ENCODE data around the gene TCF7. TPM values are rescaled to one million over a fixed set of nuclear protein-coding genes. Genes with fewer than 3 reads are reported as not detected.

TCF7 gene
- total and polyA plus RNA-seq, 2 of the 13 experiments (the other 11 are each of a cell fraction or from before 2014, with no cell fraction given), result 6.3 to 6.8 TPM

GRCh38 chr5:134070725-134071613, 43.5 kb upstream of the TCF7 start (continued):
- TF ChIP-seq MEIS2 (CRISPR knock-in tag; IDR thresholded peaks at IDR 0.05) (peak; percentile 55; the same call in 1 of the 2 replicates), ZNF547 (CRISPR knock-in tag; IDR thresholded peaks at IDR 0.05) (no peak), KAT8 (CRISPR knock-in tag; IDR thresholded peaks at IDR 0.05) (peak; percentile 59; the same call in 1 of the 2 replicates), U2AF1 (optimal IDR thresholded peaks at IDR 0.05; ENCODE audit: low read depth, low read length) (no peak), ZSCAN9 (CRISPR knock-in tag; IDR thresholded peaks at IDR 0.05; ENCODE audit: borderline replicate concordance) (peak; percentile 46; the same call in 1 of the 2 replicates), RFXANK (CRISPR knock-in tag; IDR thresholded peaks at IDR 0.05) (no peak), ZNF354B (CRISPR knock-in tag; IDR thresholded peaks at IDR 0.05) (no peak), TRAFD1 (CRISPR knock-in tag; IDR thresholded peaks at IDR 0.05; ENCODE audit: borderline replicate concordance) (no peak)
- TF ChIP-seq, protein P1, sequence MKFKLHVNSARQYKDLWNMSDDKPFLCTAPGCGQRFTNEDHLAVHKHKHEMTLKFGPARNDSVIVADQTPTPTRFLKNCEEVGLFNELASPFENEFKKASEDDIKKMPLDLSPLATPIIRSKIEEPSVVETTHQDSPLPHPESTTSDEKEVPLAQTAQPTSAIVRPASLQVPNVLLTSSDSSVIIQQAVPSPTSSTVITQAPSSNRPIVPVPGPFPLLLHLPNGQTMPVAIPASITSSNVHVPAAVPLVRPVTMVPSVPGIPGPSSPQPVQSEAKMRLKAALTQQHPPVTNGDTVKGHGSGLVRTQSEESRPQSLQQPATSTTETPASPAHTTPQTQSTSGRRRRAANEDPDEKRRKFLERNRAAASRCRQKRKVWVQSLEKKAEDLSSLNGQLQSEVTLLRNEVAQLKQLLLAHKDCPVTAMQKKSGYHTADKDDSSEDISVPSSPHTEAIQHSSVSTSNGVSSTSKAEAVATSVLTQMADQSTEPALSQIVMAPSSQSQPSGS (CRISPR knock-in tag; IDR thresholded peaks at IDR 0.05), result peak; percentile 59
- TF ChIP-seq, protein P2, sequence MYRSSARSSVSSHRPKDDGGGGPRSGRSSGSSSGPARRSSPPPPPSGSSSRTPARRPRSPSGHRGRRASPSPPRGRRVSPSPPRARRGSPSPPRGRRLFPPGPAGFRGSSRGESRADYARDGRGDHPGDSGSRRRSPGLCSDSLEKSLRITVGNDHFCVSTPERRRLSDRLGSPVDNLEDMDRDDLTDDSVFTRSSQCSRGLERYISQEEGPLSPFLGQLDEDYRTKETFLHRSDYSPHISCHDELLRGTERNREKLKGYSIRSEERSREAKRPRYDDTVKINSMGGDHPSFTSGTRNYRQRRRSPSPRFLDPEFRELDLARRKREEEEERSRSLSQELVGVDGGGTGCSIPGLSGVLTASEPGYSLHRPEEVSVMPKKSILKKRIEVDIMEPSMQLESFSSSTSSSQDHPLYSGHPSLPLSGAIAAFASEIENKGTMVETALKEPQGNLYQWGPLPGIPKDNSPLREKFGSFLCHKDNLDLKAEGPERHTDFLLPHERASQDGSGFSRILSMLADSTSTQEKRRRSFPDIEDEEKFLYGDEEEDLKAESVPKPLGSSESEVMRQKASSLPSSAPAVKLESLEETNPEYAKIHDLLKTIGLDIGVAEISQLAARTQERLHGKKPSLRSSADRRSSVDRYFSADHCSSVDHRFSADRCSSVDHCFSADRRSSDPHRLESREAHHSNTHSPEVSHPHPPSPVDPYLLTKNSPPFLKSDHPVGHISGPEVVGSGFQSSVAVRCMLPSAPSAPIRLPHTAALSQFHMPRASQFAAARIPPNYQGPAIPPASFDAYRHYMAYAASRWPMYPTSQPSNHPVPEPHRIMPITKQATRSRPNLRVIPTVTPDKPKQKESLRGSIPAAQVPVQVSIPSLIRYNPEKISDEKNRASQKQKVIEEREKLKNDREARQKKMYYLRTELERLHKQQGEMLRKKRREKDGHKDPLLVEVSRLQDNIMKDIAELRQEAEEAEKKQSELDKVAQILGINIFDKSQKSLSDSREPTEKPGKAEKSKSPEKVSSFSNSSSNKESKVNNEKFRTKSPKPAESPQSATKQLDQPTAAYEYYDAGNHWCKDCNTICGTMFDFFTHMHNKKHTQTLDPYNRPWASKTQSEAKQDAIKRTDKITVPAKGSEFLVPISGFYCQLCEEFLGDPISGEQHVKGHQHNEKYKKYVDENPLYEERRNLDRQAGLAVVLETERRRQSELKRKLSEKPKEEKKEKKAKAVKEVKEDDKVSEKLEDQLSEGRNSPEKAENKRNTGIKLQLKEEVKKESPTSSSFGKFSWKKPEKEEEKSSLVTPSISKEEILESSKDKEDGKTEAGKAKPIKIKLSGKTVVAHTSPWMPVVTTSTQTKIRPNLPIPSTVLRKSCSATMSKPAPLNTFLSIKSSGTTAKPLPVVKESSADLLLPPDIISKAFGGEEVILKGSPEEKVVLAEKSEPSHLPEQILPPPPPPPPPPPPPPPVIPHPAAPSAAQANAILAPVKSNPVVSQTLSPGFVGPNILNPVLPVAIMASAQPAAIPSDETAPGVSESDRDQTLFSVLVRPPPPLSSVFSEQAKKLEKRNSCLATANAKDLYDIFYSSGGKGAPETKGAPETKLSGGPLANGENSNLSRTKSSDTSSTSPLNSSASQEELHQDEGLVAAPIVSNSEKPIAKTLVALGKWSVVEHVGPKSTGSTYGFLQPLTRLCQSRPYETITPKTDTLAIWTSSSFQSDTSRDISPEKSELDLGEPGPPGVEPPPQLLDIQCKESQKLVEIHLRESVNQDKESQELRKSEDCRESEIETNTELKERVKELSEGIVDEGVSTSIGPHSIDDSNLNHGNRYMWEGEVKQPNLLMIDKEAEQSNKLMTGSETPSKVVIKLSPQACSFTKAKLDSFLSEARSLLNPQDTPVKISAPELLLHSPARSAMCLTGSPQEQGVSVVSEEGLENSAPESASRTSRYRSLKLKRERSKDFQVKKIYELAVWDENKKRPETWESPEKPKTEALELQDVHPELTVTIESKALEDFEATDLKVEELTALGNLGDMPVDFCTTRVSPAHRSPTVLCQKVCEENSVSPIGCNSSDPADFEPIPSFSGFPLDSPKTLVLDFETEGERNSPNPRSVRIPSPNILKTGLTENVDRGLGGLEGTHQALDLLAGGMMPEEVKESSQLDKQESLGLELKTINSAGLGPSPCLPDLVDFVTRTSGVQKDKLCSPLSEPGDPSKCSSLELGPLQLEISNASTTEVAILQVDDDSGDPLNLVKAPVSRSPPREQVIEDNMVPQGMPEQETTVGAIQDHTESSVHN (CRISPR knock-in tag; IDR thresholded peaks at IDR 0.05), result no peak
- TF ChIP-seq, protein P3, sequence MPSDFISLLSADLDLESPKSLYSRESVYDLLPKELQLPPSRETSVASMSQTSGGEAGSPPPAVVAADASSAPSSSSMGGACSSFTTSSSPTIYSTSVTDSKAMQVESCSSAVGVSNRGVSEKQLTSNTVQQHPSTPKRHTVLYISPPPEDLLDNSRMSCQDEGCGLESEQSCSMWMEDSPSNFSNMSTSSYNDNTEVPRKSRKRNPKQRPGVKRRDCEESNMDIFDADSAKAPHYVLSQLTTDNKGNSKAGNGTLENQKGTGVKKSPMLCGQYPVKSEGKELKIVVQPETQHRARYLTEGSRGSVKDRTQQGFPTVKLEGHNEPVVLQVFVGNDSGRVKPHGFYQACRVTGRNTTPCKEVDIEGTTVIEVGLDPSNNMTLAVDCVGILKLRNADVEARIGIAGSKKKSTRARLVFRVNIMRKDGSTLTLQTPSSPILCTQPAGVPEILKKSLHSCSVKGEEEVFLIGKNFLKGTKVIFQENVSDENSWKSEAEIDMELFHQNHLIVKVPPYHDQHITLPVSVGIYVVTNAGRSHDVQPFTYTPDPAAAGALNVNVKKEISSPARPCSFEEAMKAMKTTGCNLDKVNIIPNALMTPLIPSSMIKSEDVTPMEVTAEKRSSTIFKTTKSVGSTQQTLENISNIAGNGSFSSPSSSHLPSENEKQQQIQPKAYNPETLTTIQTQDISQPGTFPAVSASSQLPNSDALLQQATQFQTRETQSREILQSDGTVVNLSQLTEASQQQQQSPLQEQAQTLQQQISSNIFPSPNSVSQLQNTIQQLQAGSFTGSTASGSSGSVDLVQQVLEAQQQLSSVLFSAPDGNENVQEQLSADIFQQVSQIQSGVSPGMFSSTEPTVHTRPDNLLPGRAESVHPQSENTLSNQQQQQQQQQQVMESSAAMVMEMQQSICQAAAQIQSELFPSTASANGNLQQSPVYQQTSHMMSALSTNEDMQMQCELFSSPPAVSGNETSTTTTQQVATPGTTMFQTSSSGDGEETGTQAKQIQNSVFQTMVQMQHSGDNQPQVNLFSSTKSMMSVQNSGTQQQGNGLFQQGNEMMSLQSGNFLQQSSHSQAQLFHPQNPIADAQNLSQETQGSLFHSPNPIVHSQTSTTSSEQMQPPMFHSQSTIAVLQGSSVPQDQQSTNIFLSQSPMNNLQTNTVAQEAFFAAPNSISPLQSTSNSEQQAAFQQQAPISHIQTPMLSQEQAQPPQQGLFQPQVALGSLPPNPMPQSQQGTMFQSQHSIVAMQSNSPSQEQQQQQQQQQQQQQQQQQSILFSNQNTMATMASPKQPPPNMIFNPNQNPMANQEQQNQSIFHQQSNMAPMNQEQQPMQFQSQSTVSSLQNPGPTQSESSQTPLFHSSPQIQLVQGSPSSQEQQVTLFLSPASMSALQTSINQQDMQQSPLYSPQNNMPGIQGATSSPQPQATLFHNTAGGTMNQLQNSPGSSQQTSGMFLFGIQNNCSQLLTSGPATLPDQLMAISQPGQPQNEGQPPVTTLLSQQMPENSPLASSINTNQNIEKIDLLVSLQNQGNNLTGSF (CRISPR knock-in tag; IDR thresholded peaks at IDR 0.05), result no peak

Measured in HepG2 (cell line).